Hematopoietic multipotent progenitor cell treated with erythropoietin and hydrocortisone succinate and interleukin-3 and kit ligand, for 8 days (in vitro differentiated cells): Measurements from ENCODE around the gene SLC1A4.
"Not testable (repeated sequence)": the region's sequence is repeated elsewhere in the genome, so short reads cannot be mapped to it uniquely, and the experiment has no call there.

ENCODE experiments used
- DNase-seq: peaks from one replicate; pipeline ENCODE4 v3.0.0-alpha.2; 2015

The SLC1A4 gene

DNA sequence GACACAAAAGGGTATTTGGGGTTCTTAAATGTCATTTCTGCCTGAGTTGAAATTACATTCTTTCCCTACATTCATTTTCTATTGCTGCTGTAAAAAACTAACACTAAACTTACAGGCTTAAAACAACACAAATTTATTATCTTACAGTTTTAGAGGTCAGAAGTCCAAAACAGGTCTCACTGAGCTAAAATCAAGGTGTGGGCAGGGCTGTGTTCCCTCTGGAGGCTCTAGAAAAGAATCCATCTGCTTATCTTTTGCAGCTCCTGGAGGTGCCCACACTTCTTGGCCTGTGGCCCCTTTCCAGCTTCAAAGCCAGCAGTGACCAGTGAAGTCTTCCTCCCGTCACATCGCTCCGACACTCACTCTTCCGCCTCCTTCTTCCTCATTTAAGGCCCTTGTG lies 23.2 kb upstream of the SLC1A4 start:
- no peak for DNase-seq

DNA sequence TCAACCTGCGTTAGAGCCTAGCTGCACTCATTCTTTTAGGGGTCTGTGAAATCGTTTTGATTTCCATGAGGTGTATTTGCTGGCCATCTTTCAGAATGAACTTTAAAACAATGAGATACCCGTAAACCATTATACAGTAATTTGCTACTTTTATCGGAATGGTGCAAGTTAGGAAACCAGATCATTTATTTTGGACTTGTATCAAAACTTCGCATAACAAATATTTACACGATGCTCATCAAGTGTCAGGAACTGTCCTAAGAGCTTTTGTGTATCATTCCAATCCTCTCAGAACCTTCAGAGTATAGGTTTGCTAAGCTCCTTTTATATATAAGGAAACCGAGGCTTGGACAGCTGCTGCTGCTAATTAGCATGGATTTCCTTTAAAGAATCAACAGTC lies 22.4 kb upstream of the SLC1A4 start:
- no peak for DNase-seq

DNA sequence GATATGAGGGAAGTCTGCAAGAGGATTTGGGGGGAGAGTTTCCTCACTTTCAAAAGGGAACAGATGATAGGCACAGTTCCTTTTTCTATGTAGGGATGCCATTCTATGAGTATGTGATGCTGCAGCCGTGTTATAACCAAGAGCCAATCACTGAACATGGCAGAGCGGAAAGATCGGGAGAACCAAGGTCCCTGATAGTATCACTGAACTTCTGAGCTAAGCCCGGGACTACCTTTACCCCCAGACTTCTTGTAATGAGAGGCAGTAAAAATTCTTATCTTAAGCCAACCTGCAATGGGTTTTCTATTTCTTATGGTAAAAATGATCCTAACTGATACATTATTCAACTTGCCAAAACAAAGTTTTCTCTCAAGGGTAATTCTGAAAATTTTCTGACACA lies 21.6 kb upstream of the SLC1A4 start:
- no peak for DNase-seq

DNA sequence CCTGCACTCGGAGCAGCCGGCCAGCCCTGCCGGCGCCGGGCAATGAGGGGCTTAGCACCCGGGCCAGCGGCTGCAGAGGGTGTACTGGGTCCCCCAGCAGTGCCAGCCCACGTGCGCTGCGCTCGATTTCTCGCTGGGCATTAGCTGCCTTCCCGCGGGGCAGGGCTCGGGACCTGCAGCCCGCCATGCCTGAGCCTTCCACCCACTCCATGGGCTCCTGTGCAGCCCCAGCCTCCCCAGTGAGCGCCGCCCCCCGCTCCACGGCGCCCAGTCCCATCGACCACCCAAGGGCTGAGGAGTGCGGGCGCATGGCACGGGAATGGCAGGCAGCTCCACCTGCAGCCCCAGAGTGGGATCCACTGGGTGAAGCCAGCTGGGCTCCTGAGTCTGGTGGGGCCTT lies 20.1 kb upstream of the SLC1A4 start:
- not testable (repeated sequence) for DNase-seq

DNA sequence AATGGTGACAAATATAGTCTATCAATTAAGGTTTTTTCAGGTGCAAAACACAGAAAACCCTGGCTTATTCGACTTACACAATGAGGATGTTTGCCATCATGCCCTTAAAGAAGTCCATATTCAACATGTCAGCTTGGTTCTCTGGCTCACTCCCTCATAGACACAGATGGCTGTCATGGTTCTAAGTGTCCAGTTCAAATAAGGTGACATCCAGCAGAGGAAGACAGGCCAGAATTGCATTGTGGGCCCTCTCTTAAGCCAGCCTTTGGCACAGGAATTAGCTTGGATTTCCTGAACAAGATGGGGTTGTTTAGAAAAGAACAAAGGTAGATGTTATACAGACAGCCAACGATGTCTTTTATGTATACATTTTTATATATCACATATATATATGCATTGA lies 18.7 kb upstream of the SLC1A4 start:
- DNase-seq = no peak

DNA sequence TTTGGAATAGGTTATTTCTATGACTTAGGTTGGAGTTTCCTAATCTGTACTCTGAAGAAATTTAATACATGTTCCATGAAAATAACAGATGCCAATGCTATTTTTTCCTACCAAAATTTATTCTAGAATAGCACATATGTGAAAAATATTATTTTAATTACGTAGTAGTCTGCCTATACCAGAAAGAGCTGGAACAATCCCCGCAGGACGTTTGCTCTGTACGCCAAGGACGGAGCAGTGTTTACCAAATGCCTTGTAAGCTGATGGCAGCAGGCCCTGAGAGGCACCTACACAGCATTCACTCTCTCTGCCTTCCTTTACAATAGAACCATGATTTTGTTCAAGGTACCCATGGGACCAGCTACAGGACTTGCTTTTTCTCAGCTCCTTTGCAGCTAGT lies 16.8 kb upstream of the SLC1A4 start:
- no peak for DNase-seq

DNA sequence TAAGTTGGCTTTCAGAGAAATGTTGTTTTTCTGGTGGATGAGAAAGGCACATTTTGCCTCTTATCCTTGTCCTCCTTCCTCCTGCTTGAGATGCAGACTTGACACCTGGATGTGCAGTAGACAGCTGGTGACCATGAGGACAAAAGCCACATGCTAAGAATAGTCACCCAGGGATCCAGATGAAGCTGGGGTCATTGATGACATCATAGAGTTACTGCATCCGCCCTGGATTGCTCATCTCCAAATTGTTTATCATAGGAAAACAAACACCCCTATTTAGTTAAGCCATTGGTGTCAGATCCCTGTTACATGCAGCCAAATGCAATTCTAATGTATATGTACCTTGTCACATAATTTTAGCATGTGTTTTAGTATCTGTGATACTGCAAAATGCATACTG lies 16.3 kb upstream of the SLC1A4 start:
- DNase-seq = no peak

DNA sequence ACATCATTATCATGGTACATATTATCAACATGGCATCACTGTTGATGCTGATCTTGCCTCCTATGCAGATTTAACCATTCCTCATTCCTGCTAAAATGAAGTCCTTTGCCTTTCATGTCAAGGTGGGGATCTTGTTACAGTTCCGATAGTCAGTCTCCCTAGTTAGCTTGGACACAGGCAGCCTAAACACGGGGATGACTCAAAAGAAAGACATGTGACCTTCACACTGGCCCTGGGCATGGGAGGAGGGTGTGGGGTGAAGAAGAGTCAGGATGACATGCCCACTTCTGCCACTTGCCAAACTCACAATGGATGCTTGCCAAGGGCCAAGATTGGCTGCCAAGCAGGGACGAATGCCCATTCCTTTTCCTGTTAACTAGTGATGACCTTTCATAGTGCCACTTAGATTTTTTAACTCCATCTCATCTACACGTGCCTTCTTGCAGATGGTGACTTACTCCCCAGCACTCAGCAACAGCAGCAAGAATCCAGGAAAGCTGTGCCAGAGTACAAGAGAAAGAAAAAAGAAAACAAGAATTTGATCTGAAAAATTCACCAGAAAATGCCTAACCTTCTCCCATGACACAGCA lies 13.9 kb upstream of the SLC1A4 start:
- no peak for DNase-seq

DNA sequence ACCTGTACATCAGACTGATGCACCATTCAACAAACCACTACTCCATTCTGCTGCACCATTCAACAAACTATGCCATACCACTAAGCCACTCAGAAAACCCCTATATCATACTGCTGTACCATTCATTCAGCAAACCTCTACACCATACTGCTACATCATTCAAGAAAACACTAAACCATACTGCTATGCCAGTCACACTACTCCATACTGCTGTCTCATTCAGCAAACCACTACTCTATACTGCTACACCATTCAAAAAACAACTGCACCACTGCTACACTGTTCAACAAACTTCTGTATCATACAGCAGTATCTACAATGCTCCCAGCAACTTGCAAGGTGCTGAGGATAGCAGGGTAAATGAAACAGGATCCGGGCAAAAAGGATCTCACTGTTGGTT lies 12.9 kb upstream of the SLC1A4 start:
- DNase-seq = no peak

DNA sequence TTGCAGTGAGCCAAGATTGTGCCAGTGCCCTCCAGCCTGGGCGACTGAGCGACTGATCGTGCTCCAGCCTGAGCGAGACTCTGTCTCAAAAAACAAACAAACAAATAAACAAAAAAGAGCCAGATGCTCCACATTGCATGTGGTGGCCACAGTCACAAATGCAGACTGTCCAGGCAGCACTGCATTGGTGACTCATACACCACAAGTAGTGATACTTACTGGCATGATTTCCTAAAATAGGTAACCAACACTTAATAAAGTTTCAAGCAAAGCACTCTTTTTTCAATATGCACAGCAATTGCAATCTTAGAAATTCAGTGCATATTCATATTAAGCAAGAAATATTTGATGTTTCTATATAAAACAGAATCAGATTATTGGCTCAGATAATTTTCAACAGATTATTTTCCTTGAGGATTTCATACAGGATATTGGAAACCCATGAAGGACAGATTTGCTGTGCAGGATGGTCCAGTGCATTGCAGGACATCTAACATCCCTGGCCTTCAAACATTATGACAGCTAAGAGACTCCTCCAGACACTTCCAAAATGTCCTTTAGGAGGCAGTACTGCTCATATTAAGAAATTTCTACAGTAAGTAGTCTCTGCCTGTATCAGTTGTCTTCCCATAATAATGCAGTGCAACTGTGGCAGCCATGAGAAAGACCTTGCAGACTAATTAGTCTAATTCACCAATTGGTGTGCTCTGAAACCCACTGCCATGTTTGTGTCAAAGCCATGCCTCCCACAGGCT lies 10.5 kb upstream of the SLC1A4 start:
- peak; percentile 48 for DNase-seq

DNA sequence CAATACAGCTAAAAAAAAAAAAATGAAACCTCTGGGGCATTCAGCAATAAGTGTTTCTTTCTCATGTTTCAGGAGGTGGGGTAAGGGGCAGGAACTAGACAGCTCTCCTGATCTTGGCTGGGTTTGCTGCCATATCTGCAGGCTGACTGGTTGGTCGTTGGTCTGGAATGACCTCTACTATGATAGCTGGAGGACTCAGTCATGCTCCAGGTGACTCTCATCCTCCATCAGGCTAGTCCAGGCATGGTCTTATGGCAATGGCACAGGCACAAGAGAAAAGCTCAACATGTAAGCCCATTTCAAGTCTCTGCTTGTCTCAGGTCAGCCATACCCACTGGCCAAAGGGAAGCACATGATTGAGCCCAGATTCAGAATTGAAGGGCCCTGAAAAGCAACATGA lies 9.5 kb upstream of the SLC1A4 start:
- no peak for DNase-seq

DNA sequence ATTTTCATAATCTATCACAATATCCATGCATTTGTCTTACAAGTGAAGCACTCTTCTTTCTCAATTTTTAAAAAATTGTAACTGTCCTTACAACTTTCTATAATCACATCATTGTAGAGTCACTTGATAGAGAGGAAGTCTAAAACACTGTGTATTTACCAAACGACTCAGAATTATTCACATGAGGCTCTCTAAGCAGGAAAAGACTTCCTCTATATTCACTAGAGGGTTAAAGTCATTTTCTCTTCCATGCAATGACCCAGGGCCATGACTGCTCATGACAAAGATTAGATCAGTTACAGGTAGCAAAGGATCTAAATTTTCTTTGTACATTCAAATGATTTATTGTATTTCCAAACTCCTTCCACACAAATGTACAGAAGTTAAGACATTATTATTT lies 9.0 kb upstream of the SLC1A4 start:
- no peak for DNase-seq

DNA sequence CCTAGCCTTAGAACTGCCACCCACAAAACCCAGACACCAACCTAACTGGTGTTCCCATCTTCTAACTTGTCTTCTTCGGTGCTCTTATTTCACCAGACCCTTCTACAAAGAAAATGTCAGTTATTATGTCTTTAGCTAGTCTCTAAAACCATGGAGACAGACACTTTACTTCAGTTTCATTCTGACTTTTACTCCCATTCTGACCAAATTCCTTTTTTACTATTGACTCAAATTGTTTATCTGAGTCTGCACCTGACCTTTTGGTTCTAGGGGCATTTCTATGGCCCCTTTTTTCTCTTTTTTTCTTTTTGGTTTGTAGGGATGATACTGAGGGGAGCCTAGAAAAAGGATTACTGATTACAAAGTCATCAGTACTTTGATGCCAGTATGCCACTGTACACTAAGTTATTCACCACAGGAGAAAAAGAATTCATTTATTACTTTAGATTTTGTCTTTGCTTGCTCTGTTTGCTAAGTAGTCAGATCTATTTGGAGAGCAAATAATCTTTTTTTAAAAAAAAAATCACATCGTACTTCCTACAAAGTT lies 6.8 kb upstream of the SLC1A4 start:
- DNase-seq = no peak

DNA sequence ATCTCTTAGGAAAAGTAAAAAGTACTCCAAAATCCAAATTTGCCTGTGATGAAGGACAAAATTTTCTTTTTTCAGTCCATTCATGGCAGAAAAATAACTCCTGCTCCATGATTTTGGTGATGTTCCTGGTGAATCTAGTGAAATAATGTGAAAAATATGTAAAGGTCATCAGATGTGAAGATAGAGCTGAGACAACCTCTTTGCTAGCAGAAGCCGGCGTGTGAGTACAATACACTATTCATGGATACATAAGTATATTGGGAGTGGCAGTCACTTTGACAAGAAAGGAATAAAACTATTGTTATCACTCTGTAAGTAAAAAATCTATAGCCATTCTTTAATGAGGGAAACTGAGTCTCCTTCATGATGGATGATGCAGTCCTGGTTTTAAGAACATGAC lies 6.3 kb upstream of the SLC1A4 start:
- DNase-seq = no peak

DNA sequence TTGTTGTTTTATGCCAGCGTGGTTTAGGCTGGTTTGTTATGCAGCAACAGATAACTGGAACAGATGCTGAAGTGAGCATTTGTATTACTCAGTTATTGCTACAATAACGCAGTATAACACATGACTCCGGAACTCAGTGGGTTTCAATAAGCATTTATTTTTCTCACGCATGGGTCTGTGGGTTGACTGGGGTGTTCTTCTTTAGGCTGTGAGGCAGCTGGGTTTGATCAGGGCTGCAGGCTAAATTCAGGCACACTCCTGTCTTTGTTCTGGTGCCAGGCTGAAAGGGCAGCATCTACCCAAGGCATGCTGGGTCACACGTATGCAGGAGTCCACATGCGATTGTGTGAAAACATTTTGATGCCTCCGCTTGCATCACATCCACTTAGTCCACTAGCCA lies 3.8 kb upstream of the SLC1A4 start:
- no peak for DNase-seq

DNA sequence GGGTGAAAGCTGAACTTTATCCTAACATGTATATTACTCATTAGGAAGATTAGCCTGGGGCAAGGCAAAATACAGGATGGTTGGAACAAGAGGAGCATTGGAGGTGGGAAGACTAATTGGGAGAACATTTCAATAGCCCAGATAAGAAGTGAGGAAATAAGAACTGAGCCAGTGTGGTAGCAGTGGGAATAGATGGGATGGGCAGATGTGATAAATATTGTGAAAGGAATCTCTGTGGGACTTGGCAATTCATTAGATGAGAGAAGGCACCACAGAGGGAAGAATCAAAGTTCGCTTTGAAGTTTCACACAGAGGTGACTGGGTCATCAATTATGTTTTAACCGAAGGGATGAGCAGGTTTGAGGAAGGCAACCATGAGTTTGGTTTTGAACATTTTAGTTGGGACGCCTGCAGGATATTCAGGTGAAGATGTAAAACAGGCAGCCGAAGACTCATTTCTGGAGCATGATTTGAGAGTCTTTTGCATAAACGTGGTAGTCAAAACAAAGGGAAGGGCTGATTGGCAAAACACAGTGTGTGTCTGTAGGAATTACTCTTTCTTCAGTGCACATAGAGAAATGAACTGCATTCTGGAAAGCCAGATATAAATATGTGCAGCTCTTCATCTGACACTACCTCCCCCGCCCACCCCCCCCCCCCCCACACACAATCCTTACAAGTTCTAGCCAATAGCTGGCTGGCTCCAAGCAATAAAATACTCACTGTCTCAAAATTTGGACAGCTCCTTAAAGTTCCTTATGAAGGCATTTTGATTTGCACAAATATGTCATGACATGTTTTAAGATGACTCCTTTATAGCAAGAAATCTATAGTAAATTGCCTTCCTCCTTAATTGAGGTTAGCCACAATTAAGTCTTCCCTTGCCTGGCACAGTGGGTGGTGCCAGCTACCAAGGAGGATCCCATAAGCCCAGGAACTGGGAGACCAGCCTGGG lies 1.9 kb upstream of the SLC1A4 start:
- peak; percentile 32 for DNase-seq

DNA sequence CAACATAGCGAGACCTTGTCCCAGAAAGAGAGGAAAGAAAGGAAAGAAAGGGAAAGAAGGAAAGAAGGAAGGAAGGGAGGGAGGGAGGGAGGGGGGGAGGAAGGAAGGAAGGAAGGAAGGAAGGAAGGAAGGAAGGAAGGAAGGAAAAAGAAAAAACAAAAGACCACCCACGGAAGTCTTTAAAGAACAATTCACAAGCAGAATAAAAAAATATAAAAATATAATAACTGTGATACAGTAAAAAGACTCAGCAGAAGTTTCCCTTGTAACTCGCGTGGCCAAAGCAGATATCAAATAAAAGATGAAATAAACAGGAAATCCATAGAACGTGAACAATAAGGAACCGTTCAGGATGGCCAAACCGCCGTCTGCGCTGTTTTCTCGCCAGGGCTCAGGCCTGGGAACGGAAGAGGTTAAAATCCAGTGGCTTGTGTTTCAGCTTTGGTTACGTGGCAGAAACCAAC lies 1.2 kb upstream of the SLC1A4 start:
- DNase-seq = no peak

DNA sequence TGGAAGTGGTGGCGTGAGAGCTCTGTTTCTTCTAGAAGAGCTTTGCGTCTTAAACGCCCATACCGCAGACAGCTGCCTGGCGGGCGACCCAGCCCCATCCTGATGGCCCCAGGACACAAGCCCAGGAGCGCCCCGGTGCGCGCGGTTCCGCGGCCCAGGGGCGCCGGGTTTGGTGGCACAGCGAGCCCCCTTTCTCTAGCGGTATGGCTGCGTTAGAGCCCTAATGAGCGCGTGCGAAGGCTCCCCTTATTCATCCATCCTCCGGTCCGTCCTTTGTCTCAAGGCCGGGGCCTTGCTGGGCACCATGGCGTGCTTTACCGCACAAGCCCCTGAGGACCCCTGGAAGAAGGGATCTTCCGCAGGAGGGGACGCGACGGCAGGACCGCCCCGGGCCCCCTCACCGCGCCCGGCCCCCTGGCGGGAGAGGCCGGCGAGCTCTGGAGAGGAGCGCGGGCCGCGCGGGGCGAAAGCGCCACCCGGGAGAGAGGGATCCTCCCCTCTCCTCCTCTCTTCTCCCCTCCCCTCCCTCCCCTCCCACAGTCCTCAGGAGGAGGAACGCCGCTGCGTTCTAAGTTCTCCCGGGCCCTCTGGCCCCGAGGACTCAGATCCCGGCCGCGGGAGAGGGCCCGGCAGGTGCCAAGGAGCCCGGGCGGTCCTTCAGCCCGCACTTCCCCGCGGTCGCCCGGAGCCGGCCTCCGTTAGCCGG lies 626 bp upstream of the SLC1A4 start:
- DNase-seq = peak; percentile 72

DNA sequence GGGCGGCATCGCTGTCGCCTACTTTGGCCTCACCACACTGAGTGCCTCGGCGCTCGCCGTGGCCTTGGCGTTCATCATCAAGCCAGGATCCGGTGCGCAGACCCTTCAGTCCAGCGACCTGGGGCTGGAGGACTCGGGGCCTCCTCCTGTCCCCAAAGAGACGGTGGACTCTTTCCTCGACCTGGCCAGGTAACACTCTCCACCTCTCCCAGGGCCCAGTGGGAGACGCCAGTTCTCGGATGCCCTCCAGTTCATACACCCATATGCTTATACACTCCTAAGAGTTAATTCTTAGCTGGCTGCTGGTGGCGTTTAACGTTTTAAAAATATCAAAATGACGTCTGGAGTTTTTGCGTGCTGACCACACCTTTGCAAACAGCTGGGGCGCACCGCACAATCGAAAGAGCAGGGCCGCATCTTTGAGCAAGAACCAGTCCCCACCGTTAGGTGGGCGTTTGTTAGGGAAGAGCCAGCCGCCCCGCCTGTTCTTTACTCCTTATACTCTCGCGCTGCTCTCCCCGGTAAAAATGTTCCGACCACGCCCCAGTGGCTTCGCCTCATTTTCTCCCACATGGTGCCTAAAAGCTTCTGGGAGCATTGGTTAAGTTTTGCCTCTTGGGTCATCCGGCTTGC lies 899 bp downstream of the SLC1A4 start:
- no peak for DNase-seq

DNA sequence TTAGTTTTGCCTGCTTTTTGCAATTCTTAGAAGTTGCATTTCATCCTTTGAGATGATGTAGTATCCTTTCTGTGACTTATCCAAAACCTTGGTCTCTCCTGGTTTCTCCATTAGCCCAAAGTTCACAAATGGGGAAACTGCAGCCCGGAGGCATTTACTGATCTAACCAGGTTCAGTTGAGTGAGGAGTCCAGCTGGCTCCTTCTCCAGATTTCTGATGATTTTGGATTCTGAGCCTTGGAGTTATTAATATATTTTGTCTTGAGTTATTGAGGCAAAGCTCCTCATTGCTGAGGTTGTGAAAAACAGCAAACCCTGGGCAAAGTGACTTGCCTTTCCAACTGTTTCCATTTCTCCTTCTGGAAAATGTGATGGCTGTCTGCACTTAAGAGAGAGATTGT lies 1.7 kb downstream of the SLC1A4 start:
- no peak for DNase-seq

DNA sequence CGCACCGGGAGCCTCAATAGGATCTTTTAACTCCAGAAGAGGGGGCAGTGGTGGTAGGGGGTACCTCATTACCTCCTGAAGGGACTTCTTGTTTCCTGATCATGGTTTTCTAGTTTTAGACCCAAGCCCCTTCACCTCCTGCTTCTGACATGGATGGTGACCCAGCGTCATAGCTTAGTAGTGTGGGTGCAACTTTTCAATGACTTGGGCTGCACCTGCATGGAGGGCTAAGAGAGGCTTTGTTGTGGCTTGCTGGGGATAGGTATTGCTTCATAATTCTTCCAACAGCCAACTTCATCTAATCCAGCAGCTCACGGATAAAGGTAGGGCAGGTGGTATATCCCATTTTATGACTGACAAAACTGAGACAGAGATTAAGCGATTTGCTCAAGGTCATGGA lies 3.0 kb downstream of the SLC1A4 start:
- no peak for DNase-seq

DNA sequence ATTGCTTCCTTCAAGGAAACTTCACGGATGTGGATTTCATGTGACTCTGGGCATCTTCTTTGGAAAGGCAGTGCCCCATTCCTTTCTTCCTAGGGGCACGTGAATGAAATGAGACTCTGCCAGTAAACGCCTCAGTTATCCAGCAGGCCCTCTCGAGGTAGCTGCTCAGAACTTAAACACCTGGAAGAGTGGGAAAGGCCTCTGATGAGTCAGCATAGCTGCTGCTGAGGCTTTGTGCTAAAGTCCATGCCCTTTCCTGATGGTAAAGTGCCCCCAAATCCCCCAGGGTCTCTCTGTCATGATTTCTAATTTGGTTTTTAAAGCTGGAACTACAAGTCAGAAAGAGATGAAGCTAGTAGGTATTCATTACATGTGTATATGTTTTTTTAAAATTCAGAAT lies 3.8 kb downstream of the SLC1A4 start:
- DNase-seq = no peak
